Fibroblast of lung (primary cell): ENCODE data around the gene HSPA4.

Source experiments
- CTCF ChIP-seq, 2 donors: IDR thresholded peaks in 1 of 2; conservative IDR thresholded peaks in 1 of 2; 1 replicate in 1 of 2; 2 replicates in 1 of 2; pipeline ENCODE4 v1.5.1; 2011 to 2012; ENCODE audit warnings: low read length in 2 of 2, control low read depth in 1 of 2, inconsistent platforms in 1 of 2, low read depth in 1 of 2, mild to moderate bottlenecking in 1 of 2
- EZH2 ChIP-seq: IDR thresholded peaks from 2 replicates; pipeline ENCODE4 v1.5.1; 2012; ENCODE audit warnings: low read length, control low read depth, mild to moderate bottlenecking; ENCODE audit errors: missing control alignments

- TF ChIP-seq CTCF (conservative IDR thresholded peaks at IDR 0.05 in 1 of 2, IDR thresholded peaks at IDR 0.05 in 1 of 2; ENCODE audit: low read depth in 1 of 2, low read length in 2 of 2), result no peak
- TF ChIP-seq EZH2, result no peak
Measured at GRCh38 chr5:133059621-133060020, 7.8 kb downstream of the HSPA4 start.
